GM12874 (cell line): ENCODE measurements around the gene RNF150.

Experiments
- CTCF ChIP-seq: IDR thresholded peaks from 2 replicates; pipeline ENCODE4 v1.5.1; 2011; ENCODE audit warnings: low read depth, mild to moderate bottlenecking, control low read depth, low read length, moderate library complexity; ENCODE audit not compliant: insufficient read depth

The RNF150 gene

GRCh38 chr4:141133146-141133998 is at the start of gene RNF150:
Gene RNF150, minus strand, starts transcription at chr4:141133469.
- peak; percentile 47; the same call in 1 of the 2 replicates for TF ChIP-seq CTCF

- no peak for TF ChIP-seq CTCF
Observed at GRCh38 chr4:141180991-141181761, 47.9 kb upstream of the RNF150 start.

- no peak for TF ChIP-seq CTCF
Observed at GRCh38 chr4:141179474-141180373, 46.5 kb upstream of the RNF150 start.

GRCh38 chr4:141177171-141177570 is 43.9 kb upstream of the RNF150 start:
- no peak for TF ChIP-seq CTCF

- TF ChIP-seq CTCF: no peak
Observed at GRCh38 chr4:141174457-141174856, 41.2 kb upstream of the RNF150 start.

- TF ChIP-seq CTCF: no peak
Observed at GRCh38 chr4:141170671-141171070, 37.4 kb upstream of the RNF150 start.
